Epithelial cell of prostate (primary cell): ENCODE results near the gene SLC18A2.

Experiments used
- DNase-seq: peaks from one replicate; pipeline ENCODE4 v3.0.0-alpha.2; 2011; ENCODE audit warnings: low read depth, low spot score
- H3K27ac ChIP-seq: fragments of 450-650 bp; 2 replicates; pipeline ENCODE4 v1.5.1; 2017; ENCODE audit warnings: mild to moderate bottlenecking

The SLC18A2 gene

GRCh38 chr10:117240621-117241529, at the start of gene SLC18A2:
SLC18A2 (plus strand) TSS chr10:117241114; CDS start chr10:117241694, 580 bp downstream.
- no peak for DNase-seq
- H3K27ac ChIP-seq = no peak within 1 kb of the TSS

GRCh38 chr10:117197189-117197588, 43.7 kb upstream of the SLC18A2 start, which contains the start of gene KCNK18:
KCNK18 (plus strand) TSS chr10:117197489; CDS start chr10:117197489, 0 bp downstream.
- H3K27ac ChIP-seq = no peak within 1 kb of the TSS

GRCh38 chr10:117198088-117198487, 42.8 kb upstream of the SLC18A2 start:
- no peak overlapping the region for H3K27ac ChIP-seq

More at GRCh38 chr10:117197189-117197588, 43.7 kb upstream of the SLC18A2 start, which contains the start of gene KCNK18:
- no peak for DNase-seq

DNA sequence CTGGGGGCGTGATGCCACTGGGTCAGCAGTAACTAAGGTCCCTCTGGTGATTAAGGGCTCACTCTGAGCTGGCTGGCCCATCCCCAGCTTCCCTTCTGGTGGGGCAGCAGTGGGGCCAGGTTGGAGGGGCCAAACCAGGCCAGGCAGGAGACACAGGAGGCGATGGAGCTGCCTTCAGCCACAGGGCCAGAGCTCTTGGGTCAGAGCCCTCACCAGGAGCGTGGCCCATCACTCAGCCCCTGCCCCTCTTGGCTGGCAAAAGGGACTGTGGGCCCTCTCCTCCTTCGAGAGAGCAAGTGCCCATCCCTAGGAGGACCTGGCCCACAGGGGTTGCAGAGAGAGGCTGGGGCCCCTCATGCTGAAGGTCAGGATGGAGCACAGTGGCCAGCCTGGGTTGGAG, 39.1 kb upstream of the SLC18A2 start:
- no peak for DNase-seq
- H3K27ac ChIP-seq = no peak overlapping the region

More at GRCh38 chr10:117198088-117198487, 42.8 kb upstream of the SLC18A2 start:
- DNase-seq = no peak

DNA sequence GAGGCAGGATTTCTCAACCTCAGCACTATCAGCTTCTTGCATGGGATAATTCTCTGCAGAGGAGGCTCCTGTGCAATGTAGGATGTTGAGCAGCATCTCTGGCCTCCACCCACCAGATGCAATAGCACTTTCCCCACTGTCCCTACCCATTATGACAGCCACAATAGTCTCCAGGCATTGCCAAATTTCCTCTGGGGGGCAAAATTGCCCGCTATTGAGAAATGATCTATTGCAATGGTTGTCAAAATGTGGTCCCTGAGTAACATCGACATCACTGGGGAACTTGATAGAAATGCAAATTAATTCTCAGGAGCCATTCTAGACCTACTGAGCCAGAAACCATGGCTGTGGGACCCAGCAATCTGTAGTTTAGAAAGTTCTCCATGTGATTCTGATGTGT, 36.6 kb upstream of the SLC18A2 start:
- no peak for DNase-seq
- no peak overlapping the region for H3K27ac ChIP-seq

- H3K27ac ChIP-seq = no peak overlapping the region
- DNase-seq = no peak
These were observed 28.7 kb upstream of the SLC18A2 start for GRCh38 chr10:117212176-117212575.

DNA sequence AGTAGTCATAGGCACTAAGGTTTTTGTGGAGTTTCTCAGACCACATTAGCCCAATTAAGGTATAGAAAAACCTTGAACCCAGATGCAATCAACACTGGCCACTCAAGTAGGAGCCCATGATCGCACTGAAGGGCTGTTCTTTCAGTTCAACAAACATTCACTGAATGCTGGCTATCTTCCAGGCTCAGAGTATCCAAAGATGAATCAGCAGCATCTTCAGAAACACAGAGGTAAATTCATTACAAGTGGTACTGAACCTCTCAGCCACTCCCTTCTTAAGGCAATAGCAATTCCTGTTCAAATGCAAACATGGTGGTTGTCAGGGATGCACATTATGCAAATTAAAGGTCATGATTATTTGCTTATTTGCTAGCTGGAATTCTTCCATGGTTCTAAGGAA, 26.5 kb upstream of the SLC18A2 start:
- H3K27ac ChIP-seq = no peak overlapping the region
- DNase-seq = no peak

- no peak overlapping the region for H3K27ac ChIP-seq
- DNase-seq = no peak
These were observed 25.8 kb upstream of the SLC18A2 start for GRCh38 chr10:117215079-117215478.

DNA sequence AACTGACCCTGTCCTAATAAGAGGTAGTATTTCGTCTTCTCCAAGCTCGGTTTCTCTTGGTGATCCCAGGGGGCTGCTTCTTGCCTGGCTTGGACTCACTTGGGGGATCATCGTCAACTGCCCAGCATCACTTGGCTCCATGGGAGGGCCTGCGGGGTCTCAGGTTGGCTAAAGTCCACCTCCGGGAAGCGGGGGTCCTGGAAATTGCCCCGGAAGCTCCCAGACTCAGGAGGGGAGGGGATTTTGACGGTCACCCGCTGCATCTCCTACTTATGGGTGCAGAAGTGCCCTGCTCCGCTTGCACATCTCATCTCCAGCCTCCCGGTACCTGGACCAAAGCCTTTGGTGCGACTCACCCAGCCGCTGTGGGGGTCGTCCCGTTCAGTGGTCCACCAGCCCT, 24.9 kb upstream of the SLC18A2 start:
- no peak overlapping the region for H3K27ac ChIP-seq
- DNase-seq = no peak

DNA sequence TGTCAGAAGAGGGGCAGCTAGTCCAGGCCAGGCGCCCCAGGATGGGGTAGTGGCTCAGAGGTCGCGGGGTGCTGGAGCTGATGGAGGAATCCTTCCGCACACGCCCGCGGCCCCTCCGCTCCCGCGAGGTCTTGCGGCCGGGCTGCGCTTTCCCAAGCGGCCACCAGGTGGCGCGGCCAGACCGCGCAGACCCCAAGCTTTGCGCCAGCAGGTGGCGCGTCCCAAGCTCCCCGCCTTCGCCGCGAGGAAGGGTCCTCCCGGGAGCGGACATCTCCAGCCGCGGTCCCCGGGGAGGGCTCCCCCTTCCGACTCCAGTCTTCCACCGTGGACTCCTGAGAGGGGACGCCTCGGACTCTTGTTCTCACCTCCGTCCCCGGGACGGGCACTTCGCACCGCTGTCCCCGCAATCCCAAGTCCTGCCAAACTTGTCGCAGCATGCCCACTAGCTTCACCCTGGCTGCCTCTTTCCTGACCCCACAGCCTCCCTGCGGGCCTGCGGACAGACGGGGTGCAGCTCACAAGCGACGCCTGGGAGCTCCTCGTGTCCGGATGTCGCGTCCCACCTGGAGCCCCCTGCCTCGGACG, 24.2 kb upstream of the SLC18A2 start:
- no peak for DNase-seq
- H3K27ac ChIP-seq = no peak overlapping the region

DNA sequence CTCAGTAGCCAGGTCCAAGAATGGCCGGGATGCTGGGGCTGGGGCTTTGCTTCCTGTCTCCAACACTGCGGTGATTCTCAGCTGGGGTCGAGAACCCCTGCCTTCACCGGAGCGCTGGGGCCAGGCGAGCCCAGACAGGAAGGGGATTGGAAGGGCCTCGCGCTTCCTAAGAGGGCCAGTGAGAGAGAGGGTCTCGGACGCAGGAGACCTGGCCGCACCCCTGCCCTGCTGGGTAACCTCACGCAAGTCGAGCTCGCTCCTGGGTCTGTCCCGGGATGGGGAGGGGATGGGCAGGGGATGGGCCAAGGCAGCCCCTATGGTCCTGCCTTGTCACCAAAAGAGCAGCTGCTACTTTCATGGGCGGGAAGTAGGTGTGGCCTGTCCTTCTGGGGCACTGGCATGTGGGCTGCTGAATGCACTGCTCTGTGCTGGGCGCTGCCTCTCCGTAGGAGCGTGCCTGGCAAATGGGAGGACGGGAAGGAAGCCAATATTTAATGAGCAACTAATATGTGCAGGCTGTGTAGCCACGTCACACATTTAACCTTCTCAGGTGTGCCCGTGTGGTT, 23.6 kb upstream of the SLC18A2 start:
- no peak overlapping the region for H3K27ac ChIP-seq
- no peak for DNase-seq

- no peak overlapping the region for H3K27ac ChIP-seq
- DNase-seq = no peak
These were observed 22.3 kb upstream of the SLC18A2 start for GRCh38 chr10:117218654-117219053.

- H3K27ac ChIP-seq = no peak overlapping the region
- DNase-seq = no peak
These were observed 19.7 kb upstream of the SLC18A2 start for GRCh38 chr10:117221156-117221711.

- H3K27ac ChIP-seq = no peak overlapping the region
- DNase-seq = no peak
These were observed 18.4 kb upstream of the SLC18A2 start for GRCh38 chr10:117222552-117222951.

DNA sequence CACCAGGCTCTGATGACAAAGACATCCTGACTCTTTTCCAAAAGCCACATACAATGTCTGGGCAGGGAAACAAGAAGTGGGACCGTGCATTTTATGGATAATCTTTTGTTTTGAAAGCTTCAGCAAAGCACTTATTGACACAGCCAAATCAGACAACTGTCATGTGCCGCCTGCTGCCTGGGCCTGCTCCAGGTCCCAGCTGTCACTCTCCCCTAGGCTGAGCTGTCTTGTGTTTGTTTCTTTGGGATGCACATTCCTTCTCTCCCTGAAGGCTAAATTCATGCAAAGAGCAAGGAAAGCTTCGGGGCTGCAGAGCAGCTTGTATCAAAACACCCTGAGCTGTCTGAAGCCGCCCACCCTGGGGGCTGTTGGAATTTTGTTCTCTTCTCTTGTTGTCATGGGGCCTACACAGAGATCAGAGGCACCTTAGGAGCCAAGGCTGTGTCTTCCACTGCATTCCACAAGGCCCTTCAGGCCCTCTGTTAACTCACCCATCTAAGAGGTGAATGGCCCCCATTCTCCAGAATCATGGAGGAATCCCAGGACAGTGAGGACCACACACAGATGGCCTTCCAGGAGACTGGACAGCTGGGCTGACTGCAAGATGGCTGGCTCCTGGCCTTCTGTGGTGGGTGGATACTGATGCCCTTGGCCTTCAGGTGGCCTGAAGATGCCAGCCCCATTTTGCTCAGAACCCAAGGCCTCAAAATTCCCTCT, 17.8 kb upstream of the SLC18A2 start:
- no peak overlapping the region for H3K27ac ChIP-seq
- DNase-seq = no peak

- H3K27ac ChIP-seq = no peak overlapping the region
- DNase-seq = no peak
These were observed 17.1 kb upstream of the SLC18A2 start for GRCh38 chr10:117223693-117224430.

- DNase-seq = no peak
- H3K27ac ChIP-seq = no peak overlapping the region
These were observed 16.0 kb upstream of the SLC18A2 start for GRCh38 chr10:117224881-117225280.

DNA sequence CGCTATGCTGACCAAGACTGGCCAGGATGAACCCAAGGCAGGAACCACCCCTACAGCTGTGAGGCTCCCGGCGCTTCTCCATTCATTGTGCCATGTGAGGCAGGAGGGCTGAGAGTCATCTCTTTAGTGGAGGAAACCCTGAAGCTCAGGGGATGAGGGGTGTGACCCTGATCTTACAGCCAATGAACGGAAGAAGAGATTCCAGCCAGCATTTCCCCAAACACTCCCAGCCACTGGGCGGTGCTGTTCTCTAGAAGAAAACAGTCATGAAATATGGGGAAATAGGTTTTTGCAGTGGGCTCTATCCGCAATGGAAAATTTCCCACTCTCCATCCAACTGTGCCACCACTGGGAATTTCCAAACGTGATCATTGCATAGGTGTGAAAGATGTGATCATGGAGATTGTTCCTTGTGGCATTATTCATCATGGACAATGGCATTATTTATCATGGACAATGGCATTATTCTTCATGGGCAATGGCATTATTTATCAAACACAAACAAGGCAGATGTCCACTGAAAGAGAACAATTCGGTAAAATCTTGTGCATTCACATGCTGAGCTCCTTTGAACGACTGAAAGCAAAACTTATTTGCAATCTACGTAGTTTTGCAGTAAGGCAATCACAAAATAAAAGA, 14.0 kb upstream of the SLC18A2 start:
- DNase-seq = no peak
- H3K27ac ChIP-seq = no peak overlapping the region

DNA sequence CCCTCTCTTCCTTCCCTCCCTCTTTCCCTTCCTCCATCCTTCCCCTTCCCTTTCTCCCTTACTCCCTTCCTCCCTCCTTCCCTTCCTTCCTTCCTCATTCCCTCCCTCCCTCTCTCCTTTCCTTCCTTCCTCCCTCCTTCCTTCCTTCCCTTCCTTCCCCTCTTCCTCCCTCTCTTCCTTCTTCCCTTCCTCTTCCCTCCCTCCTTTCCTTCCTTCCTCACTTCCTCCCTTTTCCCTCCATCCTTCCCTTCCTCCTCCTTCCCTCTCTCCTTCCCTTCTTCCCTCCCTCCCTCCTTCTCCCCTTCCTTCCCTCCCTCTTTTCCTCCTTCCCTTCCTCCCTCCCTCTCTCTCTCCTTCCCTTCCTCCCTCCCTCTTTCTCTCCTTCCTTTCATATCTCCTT, 12.7 kb upstream of the SLC18A2 start:
- no peak for DNase-seq
- no peak overlapping the region for H3K27ac ChIP-seq
